Pons (tissue), 1 donor: ENCODE results near the gene KIZ.
"Not testable (repeated sequence)": the region's sequence is repeated elsewhere in the genome, so short reads cannot be mapped to it uniquely, and the experiment has no call there.

Experiments
- DNase-seq: peaks from one replicate; pipeline ENCODE4 v3.0.0-alpha.2; 2016; ENCODE audit warnings: low spot score

KIZ gene

GRCh38 chr20:21137078-21137477 lies 11.2 kb downstream of the KIZ start:
- DNase-seq, result no peak

- DNase-seq, result no peak
Measured at GRCh38 chr20:21139881-21140566, 14.1 kb downstream of the KIZ start.

GRCh38 chr20:21141825-21142224 lies 15.9 kb downstream of the KIZ start:
- no peak for DNase-seq

GRCh38 chr20:21143194-21143890 lies 17.5 kb downstream of the KIZ start:
- no peak for DNase-seq

GRCh38 chr20:21145424-21145823 lies 19.5 kb downstream of the KIZ start:
- DNase-seq, result no peak

GRCh38 chr20:21146215-21146614 lies 20.3 kb downstream of the KIZ start:
- no peak for DNase-seq

GRCh38 chr20:21147593-21147992 lies 21.7 kb downstream of the KIZ start:
- DNase-seq, result no peak

GRCh38 chr20:21149344-21149743 lies 23.5 kb downstream of the KIZ start:
- DNase-seq, result no peak

GRCh38 chr20:21151791-21152190 lies 25.9 kb downstream of the KIZ start:
- DNase-seq, result no peak

GRCh38 chr20:21154692-21155091 lies 28.8 kb downstream of the KIZ start:
- DNase-seq, result no peak

GRCh38 chr20:21155268-21155667 lies 29.4 kb downstream of the KIZ start:
- no peak for DNase-seq

- no peak for DNase-seq
Measured at GRCh38 chr20:21156266-21156665, 30.4 kb downstream of the KIZ start.

GRCh38 chr20:21157006-21157405 lies 31.1 kb downstream of the KIZ start:
- DNase-seq, result no peak

- DNase-seq, result no peak
Measured at GRCh38 chr20:21159658-21160380, 33.9 kb downstream of the KIZ start.

GRCh38 chr20:21161926-21162325 lies 36.0 kb downstream of the KIZ start:
- DNase-seq, result no peak

- DNase-seq, result no peak
Measured at GRCh38 chr20:21162631-21163030, 36.7 kb downstream of the KIZ start.

- no peak for DNase-seq
Measured at GRCh38 chr20:21166801-21167200, 40.9 kb downstream of the KIZ start.

GRCh38 chr20:21167261-21167660 lies 41.4 kb downstream of the KIZ start:
- DNase-seq, result no peak

GRCh38 chr20:21168061-21168460 lies 42.2 kb downstream of the KIZ start:
- DNase-seq, result not testable (repeated sequence)

GRCh38 chr20:21172626-21173025 lies 46.7 kb downstream of the KIZ start:
- no peak for DNase-seq

- DNase-seq, result no peak
Measured at GRCh38 chr20:21173485-21173884, 47.6 kb downstream of the KIZ start.

- DNase-seq, result no peak
Measured at GRCh38 chr20:21174516-21175239, 48.8 kb downstream of the KIZ start.
